GM15510 (cell line): Measurements from ENCODE around the gene EFCC1.

Experiments
- POLR2A ChIP-seq: IDR thresholded peaks from 3 replicates; pipeline ENCODE4 v1.6.1; 2011; ENCODE audit warnings: borderline replicate concordance; ENCODE audit not compliant: insufficient read length; ENCODE audit errors: extremely low read depth

Gene EFCC1

GRCh38 chr3:128988286-128988685 lies 12.8 kb upstream of the EFCC1 start:
- TF ChIP-seq POLR2A = no peak

GRCh38 chr3:128991355-128991895 lies 9.7 kb upstream of the EFCC1 start:
- no peak for TF ChIP-seq POLR2A

GRCh38 chr3:128992926-128993460 lies 8.1 kb upstream of the EFCC1 start:
- TF ChIP-seq POLR2A = no peak

- TF ChIP-seq POLR2A = no peak
Observed at GRCh38 chr3:128993461-128994172, 7.5 kb upstream of the EFCC1 start, which contains the start of gene CFAP92. Gene CFAP92, minus strand, starts transcription at chr3:128994076. Its CDS starts 772 bp downstream, at chr3:128993304.

GRCh38 chr3:128994173-128994512 lies 7.0 kb upstream of the EFCC1 start:
- TF ChIP-seq POLR2A = no peak

GRCh38 chr3:128994581-128995546 lies 6.2 kb upstream of the EFCC1 start:
- no peak for TF ChIP-seq POLR2A

- TF ChIP-seq POLR2A = no peak
Observed at GRCh38 chr3:128995737-128996136, 5.4 kb upstream of the EFCC1 start.

GRCh38 chr3:128996200-128996599 lies 4.9 kb upstream of the EFCC1 start:
- no peak for TF ChIP-seq POLR2A

GRCh38 chr3:128996726-128997125 lies 4.4 kb upstream of the EFCC1 start:
- no peak for TF ChIP-seq POLR2A

GRCh38 chr3:128997486-128998133 lies 3.5 kb upstream of the EFCC1 start:
- no peak for TF ChIP-seq POLR2A

- TF ChIP-seq POLR2A = no peak
Observed at GRCh38 chr3:128998561-128998960, 2.5 kb upstream of the EFCC1 start.

- no peak for TF ChIP-seq POLR2A
Observed at GRCh38 chr3:128999102-128999501, 2.0 kb upstream of the EFCC1 start.

- no peak for TF ChIP-seq POLR2A
Observed at GRCh38 chr3:129000742-129001100, 383 bp upstream of the EFCC1 start.

GRCh38 chr3:129001806-129002572 lies 885 bp downstream of the EFCC1 start:
- TF ChIP-seq POLR2A = no peak

GRCh38 chr3:129002573-129003569 lies 1.8 kb downstream of the EFCC1 start:
- TF ChIP-seq POLR2A = no peak
